GM18511 (cell line): Measurements from ENCODE around the gene URB2.
A peak's percentile ranks its signal among the peaks of the same experiment; 100 is the strongest.

Source experiments
- ATAC-seq: cut with Tn5 transposase; IDR thresholded peaks from one replicate; pipeline ENCODE4 v1.9.1; 2021; ENCODE audit warnings: mild to moderate bottlenecking, moderate library complexity; ENCODE audit not compliant: unreplicated experiment

Gene URB2

DNA sequence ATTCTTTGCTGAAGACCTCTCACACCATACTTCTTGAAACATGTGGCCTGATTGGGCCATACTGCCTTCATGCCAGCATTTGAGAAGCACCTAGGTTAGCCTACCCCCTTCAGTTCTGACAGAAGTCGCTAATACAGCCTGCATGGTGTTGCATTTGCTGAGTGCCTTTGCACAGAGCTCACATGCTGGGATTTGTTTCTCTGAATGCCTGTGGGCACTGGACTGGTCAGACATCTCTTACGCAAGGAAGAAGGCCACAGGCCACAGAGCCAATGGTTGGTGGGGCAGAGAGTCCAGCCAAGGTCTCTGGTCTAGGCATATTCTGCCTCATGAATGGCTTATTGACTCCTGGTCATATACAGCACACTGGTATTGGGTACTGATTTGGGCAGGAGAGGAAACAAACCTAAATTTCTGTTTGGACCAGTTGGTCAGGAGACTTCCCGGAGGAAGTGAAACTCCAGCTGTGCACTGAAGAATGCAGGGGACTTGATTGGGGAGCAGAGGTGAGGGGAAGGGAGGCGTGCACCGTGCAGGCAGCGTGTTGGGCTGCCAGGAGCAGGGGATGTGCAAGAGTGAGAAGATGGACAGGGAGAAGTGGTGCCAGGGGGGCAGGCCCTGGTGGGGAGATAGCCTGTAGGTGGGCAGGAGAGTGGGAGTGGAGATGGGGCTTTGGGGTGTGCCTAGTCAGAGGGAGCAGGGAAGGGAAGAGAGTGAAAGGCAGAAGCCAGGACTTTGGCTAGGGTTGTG is 18.1 kb downstream of the URB2 start:
- peak; percentile 65 for ATAC-seq

DNA sequence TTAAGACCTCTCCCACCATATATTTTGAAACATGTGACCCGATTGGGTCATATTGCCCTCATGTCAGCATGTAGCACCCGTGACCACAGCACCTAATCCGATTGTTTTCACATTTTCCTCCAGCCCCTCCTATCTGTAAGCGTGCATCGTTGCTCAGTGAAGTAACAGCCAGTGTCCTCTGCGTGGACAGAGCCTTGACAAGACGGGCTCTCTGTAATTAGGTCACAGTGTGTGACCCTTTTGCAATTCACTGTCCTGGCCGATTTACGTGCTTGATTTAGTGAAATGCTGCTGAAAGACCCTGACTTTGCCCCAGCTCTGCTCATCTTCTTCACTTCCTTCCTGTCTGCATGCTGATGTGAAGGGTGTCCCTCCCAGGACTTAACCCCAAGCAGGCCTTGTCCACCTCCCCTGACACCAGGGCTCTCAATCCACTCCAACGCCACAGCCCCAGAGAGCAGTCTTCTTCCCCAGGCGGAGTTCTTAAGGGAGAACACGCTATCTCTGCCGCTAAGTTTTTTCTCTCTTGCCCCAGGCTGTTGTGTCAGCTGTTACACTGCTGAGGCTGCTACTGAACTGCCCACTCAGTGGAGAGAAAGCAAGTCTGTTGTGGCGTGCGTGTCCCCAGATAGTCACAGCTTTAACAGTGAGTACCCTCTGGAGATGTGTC is 19.4 kb downstream of the URB2 start:
- no peak for ATAC-seq

DNA sequence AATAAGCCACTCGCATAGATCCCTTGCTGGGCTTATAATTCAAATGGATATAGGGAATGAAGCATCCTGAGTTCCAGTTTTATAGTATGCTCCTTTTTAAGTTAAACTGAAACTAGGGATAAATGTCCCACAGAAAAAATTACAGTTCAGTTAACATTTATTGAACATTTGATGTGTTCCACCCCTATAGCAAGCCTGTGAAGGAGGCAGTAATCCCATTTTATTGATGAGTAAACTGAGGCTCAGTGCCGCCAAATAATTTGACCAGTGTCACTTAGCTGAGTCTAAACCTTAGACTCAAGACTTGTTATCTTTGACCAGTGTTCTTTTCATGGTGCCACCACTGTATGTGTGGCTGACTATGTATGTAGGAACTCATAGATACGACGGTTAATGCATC is 22.4 kb downstream of the URB2 start:
- no peak for ATAC-seq

DNA sequence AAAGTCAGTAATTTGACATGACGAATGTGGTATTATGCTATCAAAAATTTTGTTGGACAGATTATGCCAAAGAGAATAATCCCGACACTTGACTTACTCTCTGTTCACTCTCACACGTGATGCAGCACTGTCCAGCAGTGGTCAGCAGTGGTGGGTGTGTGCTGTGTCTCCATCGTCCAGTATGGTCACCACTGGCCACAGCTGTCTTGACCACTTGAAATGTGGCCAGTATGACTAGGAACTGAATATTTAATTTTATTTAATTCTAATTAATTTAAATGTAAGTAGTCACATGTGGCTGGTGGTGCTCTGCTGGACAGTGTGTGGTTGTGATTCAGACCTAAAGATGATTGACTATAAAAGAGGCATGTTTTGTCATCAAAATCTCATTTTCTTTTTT is 24.0 kb downstream of the URB2 start:
- ATAC-seq, result no peak

DNA sequence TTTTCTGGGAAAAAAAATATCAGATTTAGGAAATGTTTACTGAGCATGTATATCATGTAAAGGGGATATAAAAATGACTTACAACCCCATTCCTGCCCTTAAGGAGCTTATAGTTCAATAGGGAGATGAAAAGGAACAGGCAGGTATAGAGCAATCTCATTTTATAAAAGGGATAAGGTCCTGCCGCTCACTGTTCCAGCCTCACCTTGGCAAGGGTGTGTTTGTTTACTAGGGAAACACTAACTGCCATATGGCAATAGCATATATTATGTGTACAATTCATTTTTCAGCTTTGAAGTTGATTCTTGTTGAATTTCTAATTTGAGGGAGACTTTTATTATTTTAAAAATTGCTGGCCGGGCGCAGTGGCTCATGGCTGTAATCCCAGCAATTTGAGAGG is 25.5 kb downstream of the URB2 start:
- no peak for ATAC-seq

DNA sequence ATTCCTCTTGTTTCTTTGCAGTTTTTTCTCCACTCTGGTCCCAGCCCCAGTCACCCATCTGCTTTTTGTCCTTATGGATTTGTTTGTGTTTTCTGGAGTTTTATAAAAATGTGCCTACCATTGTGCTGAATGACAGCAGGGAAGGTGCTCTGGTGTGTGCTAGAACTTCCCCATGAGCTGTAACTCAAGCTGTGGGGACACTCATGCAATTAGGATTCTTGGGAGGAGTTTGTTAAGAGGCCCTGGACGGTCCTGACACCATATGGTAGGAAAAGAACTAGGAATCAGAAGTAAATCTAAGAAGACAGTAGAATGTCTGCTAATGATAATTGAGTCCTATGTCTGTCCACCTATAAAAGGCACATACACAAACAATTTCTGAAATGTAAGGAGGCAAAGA is 27.4 kb downstream of the URB2 start:
- ATAC-seq, result no peak

DNA sequence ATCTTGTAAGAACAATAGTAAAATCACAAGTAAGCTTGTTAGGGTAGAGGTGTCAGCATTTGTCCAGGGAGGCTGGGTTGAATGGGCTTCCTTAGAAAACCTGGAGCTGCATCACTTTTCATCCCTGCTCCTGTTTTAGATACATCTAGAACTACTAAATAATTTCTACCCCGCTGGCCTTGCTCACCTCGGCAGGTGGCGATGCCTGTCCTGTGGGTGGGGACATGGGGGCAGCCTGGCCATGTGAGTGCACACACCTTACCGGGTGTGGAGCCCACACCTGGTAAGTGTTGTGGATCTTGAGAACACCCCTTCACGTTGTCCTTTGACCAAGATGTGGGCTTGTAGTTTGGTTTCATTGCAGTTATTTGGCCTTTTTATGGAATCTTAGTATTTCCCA is 29.7 kb downstream of the URB2 start:
- ATAC-seq, result no peak

DNA sequence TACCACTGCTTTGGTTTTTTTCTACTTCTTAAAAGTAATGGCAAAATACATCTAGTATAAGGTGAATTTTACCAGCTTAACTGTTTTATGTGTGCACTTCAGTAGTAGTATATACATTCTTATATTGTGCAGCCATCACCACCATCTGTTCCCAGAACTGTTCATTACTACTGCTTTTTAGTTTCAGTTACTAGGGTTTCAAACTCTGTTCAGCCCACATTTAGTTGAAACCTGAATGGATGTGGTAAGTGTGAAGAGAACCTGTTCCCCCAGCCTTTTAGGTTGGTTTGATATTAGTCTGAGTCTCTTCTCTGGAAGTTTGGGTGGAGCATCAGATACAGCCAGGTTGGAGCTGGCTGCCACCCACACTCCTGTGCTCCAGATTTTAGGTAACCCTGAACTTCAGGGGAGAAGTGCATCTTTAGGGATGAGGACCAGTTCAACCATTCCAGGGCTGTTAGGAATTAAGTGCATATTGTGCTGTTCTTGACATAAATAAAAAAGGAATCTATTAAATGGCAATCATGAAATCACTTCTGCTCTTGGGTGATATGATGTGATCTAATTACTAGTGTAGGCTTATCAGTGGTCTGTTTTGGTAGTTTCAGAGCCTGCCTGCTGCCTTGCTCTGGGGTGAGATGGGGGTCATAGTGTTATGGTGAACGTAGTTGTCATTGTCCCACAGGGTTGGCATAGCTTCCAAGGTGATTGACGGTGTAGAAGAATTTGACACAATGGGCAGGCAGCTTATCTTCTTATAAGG is 32.1 kb downstream of the URB2 start:
- ATAC-seq, result no peak

DNA sequence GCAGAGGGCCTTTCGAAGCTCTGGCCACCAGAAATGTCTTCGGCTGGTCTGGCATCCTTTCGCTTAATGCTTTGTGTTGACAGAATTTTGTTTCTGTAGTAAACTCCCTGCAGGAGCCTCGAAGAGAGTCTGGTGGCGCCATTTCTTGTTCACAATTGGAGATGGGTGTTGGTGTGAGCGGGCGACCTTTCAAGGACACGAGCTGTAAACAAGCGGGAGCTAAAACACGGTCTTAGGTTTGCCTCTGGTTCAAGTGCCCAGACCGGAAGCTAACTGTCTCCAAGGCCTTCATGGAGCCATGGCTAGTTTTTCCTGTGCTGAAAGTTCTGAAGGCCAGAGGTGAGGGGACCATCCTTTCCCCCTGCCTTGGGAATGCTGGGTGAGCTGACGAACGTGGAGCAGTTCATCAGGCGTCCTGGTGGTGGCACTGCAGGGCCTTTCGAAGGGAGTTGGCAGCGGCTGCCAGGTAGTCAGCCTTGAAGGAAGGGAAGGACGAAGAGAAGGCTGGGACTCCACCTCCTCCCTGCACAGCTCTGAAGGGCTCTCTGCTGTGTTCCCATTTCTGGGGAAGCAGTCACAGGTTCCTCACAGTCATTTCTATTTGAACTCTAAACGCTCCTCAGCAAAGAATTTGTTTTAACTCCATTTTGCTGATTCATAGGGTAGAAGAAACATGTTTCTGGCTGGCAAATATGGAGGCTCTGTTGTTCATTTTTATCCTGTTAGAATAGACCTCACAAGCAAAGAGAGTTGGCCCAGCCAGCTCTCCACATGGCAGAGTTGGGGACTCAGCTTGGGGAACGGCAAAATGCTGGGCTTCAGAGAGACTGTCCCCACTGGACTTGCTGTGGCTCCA is 35.2 kb downstream of the URB2 start:
- ATAC-seq, result peak; percentile 80

DNA sequence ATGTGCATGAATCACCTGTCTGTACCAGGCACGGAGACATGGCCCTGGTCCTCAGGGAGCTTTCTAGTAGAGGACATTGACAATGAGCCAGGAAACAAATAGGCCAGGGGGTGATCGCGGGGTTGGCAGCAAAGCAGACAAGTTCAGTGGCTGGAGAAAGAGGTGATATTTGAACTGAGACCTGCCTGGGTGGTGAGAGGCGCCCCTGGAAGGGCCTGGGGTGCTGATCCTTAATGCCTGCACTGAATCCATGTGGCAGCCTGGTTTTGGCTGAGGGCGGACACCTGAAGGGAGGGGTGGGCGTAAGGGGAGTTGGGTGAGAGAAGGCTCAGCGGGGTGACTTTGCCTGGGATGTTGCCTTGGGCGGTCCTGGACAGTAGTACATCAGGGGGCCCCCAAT is 35.9 kb downstream of the URB2 start:
- no peak for ATAC-seq

DNA sequence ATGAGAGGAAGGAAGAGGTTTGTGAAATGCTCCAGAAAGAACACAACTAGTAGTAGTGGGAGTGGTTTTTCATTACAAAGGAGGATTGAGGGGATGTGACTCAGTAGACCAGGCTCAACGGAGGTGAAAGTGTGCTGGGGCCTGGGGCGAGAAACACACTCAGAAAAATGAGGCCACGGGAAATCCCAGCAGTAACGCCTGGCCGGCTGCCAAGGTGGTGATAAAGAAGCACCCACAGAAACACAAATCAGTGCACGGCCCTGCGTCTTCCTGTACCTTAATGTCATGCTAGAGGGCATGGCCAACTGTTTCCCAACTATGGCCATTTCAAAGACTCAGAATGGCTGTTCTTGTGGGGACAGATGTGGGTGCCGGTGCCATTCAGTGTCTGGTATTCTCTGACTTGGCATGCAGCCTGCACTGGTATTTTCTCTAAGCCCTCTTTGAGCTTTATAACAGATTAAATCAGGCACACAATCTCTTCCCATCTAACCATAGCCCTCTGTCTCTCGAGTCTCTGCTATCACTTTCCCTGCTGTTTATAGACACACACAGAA is 38.2 kb downstream of the URB2 start:
- peak; percentile 66 for ATAC-seq

DNA sequence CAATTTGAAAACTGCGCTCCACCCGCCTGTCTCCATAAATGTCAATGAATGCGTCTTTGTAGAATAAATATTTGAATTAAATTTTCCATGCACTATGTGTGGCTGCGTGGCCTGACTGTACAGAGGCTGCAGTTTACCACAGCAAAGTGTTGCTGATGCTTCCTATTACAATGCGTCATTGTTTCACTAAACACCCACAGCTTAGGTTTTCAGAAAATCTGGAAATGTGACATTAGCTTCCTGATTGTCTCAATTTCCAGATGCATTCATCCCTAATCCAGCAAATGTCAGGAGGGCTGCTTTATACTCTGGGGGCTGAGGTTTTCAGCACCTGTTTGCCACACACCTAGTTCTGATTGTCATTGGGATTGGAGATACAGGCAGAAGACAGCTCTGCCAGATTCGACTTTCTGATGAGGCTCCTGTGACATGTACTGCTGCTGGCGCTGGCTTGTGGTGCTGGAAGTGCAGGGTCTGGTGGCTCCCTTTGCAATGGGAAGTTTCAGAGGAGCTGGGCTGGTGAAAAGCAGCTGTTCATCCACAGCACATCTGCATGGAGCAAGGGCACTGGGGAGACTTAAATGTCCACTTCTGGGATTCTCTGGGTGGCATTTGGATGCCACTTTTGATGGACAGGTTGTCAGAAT is 40.0 kb downstream of the URB2 start:
- no peak for ATAC-seq

DNA sequence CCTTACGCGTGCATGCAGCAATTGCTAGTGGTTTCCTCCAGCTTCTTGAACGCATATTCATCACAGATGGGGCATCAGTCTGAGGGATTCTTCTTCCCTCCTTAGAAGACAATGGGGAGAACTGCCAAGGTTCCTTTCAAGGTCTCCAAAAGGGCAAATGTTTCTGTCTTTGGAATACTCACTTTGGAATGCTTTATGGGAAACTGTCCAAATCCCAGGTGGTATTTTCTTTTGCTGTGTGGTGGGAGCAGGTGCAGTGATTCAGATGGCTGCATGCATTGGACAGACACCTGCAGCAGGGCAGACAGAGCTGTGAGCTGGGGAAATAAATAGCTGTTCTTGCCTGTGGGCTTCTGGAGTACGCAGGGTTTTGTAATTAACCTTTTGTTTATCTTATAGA is 40.5 kb downstream of the URB2 start:
- ATAC-seq, result no peak

DNA sequence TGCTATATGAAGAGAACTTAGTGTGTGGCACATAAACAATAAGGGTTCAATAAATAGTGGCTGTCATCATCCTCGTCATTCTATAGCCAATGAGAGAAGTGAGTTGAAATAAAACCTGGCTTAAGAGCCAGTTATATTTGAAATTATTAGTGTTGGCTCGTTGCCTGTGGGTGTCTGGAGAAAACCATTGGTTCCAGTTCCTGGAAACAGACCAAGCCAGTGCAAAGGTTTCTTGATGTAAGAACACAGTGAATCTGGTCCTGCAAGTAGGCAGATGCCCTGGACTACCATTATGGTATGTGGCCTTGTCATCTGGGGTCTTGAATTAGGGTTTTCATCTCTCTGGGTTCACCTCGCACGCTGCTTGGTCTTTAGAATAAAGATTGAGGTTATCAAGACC is 43.3 kb downstream of the URB2 start:
- ATAC-seq, result no peak

DNA sequence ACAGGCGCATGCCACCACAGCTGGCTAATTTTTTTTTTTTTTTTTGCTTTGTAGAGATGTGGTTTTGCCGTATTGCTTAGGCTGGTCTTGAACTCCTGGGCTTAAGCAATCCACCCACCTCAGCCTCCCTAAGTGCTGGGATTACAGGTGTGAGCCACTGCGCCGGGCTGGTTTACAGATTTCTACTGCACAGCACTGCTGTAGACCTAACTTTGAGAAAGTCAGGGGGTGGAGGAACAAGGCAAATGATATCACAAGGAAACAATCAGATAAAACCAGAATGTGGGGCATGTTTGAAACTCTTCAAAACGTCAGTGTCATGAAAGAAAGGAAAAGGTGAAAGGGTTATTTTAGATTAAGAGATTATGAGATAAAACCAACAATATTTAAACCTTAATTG is 45.3 kb downstream of the URB2 start:
- no peak for ATAC-seq

DNA sequence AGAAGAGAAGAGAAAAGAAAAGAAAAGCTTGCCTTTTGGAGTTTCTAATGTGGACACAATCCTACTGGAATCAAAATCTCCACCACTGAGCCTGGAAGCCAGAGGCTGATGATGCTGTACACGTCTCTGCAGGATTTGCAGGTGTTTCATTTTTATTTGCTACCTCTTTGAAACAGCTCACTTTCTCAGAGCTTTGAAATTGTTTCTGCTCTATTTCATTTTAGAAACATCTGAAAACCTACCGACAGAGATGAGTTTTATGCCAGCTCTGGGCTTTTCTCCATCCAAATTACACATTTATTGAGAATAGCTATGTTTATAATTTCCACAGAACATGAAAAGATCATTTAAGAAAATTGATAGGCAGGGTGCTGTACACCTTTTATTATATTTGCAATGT is 46.2 kb downstream of the URB2 start:
- ATAC-seq, result no peak

DNA sequence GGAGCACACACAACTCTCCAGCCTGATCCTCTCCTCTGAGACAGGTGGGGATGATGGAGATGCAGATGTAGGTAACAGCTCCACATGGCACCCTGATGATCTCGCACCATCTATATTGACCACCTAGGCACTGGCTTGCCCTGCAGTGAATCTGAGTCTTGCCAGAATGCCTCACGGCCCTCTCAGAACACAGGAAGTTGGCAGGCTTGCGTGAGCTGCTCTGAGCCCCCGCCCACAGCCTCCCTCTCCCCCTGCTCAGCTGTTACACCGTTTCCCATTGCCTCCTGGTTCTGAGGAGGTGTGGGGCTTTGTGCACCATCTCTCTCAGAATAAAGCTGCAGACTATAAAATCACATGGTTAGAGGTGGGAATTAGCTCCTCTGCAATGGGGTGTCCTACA is 48.0 kb downstream of the URB2 start:
- no peak for ATAC-seq

DNA sequence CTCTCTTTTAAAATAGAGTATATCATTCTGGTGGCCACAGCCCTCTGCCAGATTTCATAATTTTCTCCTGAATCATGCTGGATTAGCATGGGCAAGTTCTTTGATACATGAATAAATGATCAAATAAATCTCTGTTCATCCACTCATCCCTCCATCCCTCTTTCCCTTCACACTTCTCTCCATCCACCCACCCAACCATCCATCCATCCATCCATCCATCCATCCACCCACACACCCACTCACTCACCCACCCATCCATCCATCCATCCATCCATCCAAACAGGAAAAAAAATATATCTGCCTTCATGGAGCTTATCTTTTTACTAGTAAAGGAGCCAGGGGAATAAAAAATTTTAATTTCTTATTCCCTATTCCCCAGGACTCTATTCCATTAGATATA is 49.3 kb downstream of the URB2 start:
- no peak for ATAC-seq

DNA sequence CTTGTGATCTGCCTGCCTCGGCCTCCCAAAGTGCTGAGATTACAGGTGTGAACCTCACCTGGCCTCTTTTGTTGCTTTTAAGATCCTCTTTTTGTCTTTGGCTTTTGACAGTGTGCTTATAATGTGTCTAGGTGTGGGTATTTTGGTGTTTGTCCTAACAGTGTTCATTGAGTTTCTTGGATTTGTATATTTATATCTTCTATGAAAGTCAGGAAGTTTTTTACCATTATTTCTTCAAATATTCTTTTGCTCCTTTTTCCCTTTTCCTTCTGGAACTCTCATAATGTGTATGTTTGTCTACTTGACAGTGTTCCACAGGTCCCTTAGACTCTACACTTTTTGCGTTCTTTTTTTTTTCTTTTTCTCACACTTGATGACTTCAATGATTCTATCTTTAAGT is 59.1 kb downstream of the URB2 start:
- no peak for ATAC-seq

DNA sequence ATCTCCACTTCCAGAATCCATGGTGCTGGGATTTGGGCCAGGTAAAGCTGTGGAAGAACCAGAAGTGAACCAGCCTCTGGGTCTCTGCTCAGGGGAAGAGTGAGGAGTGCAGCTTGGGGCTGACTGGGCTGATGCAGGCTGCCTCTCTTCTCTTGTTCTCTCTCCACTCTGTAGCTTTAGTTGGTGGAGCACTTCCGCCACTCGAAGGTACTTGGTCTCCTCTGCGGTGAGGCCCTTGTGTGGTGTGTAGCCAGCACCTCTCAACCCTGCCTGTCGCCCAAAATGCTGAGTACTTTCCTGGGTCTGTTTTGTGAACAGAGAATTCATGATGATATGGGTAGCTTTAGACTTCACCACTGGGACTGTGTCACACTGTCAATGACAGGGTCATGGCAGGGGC is 63.2 kb downstream of the URB2 start:
- ATAC-seq, result no peak
